HG02885 (cell line): ENCODE measurements around the gene DIS3L2.

Experiments
- ATAC-seq: cut with Tn5 transposase; IDR thresholded peaks from one replicate; pipeline ENCODE4 v1.9.1; 2021; ENCODE audit warnings: mild to moderate bottlenecking; ENCODE audit not compliant: unreplicated experiment, poor library complexity

The DIS3L2 gene

DNA sequence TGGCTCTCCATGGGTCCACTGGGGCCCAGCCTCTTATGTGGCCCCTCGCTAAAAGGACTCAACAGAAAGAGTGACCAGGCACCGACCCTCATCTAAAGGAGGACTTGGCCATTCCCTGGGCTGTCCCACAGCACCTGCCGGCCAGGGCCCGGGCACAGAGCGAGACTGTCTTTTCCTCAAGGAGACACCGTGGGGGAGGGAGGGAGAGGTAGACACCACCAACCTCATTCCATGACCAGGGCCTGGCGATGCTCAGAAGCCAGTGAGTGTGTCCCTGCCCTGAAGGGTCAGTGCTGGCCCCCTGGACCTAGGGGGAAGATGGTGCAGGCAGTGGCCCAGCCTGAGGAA lies 377.2 kb downstream of the DIS3L2 start:
- no peak for ATAC-seq

DNA sequence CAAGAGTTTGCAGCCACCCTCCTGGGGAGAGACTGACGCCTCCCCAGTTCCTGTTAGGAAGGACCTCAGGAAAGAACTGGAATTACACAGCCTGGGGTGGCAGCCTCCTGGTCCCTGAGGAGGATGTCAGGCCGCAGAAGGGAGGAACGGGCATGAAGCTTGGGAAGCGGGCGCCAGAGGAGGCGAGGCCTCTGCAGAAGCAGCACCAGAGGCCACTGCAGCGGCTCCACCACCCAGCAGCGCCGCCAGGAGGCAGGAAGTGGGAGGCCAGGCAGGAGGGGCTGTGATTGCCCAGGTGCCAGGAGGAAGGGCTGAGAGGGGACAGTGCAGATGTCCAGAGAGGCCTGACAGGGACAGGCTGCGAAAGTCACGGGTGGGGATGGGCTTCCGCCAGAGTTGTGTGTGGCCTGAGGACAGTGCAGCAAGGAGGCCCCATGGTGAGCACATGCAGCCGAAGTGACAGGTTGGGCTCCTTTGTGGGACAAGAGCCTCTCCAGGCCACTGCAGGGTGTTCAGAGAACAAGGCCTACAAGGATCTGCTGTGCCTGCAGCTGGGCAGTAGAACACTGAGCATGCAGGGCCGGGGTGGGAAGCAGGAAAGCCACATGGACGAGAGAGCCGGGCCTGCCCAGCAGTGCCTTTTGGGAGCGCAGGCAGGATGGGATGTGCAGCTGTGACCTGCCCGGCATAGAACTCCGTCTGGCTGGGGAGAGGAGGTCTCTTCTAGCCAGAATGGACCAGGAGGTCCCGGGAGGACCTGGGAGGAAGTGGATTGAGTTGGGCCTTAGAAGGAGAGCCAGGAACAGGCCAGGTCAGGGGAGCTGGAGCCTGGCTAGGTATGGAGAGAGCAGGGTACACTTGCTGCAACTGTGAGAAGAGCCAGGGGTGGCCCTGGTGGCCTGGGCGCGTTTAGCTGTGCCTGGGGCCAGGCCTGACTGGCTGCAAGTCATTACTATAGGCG lies 377.9 kb downstream of the DIS3L2 start:
- ATAC-seq = no peak

DNA sequence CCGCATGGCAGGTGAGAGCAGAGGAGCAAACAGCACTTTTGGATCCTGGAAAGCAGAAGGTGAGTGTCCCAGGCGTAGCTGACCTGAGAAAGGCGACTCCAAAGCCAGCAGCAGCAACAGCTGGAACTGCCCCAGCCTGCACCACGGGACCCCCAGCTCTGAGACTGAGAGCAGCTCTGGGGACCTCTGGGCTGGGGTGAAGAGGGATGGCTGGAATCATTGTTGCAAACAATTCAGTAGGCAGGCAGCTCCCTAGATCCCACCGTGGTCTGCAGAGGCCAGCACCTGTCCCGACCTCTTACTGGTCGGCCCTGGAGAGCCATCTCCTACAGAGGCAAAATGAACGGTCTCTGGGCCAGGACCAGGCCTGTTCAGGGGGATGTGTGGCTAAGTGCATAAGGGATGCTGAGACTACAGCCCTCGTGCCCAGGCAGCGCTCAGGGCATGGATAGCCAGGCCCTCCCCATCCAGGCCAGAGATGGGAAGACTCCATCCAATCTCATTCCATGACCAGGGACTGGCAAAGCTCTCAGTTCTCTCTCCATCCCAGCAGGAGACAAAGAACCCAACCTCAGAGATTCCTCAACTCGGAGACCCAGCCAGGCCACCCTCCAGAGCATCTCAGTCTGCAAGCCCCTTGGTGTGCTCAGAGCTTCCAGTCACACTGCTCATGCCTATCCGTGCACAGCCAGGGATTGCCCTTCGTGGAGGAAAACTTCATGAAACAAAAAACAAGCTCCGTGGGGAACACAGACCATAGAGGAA lies 378.8 kb downstream of the DIS3L2 start:
- no peak for ATAC-seq

DNA sequence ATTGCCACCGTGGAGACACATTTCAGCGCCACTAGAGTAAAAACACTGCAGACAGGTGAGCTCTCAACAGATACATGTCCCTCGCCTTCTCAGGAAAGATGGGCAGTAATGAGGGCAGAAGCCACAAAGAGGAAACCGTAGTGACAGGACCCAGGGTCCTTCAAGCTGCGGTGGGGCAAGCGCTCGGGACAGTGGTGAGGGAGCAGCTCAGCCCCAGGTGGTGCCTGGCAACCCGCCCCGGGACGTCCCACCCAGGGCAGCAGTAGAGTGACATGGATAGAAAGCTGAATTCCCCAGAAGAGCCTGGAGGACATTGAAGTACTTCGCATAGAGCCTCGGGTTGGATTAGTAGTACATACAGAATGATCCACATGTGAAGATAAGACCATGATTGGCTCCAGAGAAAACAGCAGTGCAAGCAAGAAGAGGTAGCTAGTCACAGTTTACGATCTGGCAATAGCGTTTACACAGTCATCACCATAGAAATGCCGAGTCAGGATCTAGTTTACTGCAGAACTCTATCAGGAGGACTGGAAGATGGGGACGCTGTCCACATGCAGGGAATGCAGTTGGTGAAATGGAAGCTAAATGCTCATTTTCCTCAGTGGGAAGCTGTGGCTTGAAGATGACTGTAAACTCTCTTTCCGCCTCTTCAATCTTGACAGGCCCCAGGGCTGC lies 379.7 kb downstream of the DIS3L2 start:
- ATAC-seq = no peak

DNA sequence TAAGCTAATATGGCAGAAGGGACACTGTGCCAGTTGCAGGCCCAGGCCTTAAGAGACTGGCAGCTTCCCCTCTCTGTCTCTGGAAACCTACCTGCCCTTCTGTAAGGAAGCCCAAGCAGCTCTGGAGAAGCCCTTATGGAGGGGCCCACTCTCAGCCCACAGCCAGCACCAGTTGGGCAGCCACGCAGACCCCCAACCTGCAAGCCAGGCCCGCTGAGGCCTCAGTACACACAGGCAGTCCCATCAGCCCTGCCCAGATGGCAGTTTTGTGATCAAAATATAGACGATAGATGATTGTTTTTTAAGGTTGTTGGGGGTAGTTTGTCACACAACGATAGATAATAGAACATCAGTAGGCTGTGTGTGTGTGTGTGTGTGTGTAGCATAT lies 380.2 kb downstream of the DIS3L2 start:
- no peak for ATAC-seq

DNA sequence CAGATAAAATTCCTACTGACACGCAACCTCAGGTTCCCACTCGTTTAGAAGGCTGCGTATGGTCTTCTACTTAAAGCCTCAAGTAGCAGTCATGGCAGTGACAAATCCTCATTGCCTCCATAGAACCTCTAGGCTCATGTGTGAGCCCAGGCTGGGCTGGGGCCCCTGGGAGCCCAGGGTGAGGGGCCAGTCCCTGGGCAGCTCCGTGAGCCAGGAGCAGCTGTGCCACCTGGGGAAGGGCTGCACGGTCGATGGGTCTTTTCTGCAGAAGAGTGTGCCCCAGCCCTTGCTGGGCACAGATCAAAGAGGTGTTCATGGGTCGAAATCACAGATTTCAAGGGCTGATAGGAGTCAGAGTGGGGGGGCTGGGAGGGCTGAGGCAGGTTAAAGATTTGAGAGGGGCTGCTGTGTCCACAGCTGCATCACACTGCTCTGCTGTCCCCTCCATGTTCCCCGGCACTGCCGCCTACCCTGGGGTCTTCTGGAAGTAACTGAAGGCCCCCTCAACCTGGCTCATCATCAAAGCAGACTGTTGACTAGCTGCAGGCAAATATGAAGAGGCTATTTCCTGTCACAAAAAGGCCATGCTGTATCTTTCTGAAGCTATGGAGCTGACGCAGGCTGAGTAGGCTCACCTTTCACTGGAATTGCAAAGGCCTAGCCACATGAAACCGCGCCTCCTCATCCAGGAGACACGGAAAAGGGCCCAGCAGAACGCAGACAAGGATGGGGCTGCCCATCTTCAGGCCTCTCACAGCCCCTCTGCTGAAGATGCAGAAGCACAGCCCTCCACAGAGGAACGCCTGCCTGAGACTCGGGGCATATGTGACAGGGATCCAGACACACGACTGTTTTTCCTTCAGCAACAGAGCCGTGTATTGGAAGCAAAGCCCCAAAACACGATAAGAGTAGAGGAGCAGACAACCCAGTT lies 381.4 kb downstream of the DIS3L2 start:
- ATAC-seq = no peak

DNA sequence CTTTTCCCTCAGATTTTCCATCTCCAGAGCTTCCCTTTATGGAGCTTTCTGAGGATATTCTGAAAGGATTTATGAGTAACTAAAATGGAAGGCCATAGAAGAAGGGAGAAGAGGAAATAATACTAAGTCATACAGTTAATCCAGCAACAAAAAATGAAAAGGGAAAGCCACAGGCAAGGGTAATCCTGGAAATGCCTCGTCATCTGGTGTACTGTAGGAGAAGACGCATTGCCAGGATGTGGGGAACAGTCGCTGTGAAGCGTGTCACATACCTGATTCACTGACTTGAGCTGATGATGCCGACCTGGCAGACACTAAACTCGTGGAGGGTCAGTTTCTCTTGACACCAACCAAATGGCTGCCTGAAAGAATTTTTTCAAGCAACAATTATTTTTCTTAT lies 382.3 kb downstream of the DIS3L2 start:
- no peak for ATAC-seq

DNA sequence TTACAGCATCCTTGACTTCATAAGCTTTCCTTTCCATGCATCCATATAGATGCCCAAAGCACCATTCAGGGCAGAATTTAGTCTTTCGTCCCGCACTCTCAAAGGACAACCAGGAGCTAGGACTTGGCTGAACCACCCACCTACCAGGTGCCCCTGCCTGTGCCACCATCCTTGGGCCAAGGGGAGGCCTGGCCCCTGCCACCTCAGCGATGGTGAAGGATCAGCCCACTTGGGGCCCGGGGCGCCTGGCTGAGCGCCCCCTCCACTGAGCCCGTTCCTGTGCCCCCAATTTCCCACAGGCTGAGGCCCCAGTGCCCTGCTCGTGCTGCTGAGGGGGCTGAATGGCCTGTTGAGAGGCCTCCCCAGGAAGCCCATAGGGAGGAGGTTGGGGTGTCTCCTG lies 383.7 kb downstream of the DIS3L2 start:
- ATAC-seq = no peak

DNA sequence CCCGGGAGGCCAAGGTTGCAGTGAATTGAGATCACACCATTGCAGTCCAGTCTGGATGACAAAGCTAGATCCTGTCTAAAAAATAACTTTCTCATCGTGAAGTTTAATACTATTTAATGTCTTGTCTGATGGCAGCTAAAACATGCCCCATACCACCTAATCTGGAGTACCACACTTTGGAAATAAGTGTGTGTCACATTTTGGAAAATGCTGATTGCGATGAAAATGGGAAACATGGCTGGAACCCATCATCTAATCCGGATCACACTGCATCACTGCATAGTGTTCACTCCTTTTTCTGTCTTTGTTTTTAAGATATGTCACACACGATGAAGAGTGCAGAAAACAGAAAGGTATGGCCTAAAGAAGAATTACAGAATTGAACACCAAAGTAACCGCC lies 385.9 kb downstream of the DIS3L2 start:
- no peak for ATAC-seq

DNA sequence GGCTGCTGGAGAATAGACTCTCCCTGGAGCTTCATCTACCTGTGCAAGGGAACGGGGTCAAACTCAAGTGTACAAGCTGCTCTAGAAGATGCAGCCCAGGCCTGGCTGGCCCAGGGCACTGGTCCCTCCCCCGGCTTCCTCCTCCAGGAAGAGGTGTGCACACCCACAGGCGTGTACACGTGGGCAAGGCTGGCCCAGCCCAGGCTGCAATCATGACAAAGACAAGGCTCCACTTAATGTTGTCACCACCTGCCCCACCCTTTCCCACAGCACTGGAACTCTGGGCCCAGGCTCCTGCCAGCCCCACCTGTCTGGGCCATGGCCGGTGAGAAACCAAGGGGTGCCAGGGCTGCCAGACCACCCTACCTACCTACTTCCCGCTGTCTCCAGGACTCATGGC lies 387.4 kb downstream of the DIS3L2 start:
- no peak for ATAC-seq

DNA sequence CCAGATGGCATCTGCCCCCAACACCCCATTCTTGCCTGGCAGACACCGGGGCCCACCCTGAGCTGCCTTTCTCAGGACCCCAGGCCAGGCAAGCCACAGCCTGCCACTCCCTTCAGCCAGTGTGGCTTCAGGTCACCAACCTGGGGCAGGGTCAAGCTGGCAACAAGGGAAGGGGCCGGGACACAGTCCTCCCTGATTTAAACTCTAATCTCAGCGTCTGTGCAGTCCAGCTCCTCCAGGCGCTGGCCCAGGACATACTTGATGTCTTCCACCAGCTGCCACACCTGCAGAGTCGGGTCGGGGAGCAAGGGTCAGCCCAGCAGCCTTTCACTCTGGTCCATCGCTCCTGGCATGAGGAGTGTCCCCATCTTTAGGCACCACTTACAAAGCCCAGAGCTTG lies 388.0 kb downstream of the DIS3L2 start:
- ATAC-seq = no peak

DNA sequence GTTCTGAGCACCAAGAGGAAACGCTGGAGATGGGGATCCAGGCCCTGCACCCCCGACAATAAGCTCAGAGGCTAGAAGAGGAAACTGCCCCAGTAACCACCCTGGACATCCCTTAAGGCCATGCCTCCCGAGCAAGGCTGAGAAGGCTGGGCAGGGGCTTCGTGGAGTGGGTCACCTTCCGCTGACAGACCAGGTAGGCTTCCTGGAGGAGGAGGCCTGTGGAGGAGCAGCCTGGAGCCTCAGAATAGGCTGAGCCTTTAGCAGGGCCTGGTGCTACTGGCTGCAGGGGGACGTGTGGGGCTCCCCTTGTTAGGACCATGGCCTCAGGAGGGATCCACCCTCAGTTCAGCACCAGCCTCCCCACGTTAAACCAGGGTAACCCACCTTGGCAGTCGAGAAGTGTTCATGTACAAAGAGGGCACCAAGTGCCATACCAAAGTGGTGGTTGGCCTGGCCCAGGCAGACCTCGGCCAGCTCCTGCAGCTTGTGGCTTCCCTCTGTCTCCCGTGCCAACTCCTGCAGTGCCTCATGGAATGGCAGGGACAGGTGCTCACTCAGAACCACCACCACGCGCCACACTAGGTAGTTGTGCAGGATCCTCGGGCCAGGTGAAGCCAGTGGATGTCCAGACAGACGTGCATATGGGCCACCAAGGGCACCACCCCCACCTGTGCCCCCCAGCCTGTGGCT lies 388.6 kb downstream of the DIS3L2 start:
- no peak for ATAC-seq

DNA sequence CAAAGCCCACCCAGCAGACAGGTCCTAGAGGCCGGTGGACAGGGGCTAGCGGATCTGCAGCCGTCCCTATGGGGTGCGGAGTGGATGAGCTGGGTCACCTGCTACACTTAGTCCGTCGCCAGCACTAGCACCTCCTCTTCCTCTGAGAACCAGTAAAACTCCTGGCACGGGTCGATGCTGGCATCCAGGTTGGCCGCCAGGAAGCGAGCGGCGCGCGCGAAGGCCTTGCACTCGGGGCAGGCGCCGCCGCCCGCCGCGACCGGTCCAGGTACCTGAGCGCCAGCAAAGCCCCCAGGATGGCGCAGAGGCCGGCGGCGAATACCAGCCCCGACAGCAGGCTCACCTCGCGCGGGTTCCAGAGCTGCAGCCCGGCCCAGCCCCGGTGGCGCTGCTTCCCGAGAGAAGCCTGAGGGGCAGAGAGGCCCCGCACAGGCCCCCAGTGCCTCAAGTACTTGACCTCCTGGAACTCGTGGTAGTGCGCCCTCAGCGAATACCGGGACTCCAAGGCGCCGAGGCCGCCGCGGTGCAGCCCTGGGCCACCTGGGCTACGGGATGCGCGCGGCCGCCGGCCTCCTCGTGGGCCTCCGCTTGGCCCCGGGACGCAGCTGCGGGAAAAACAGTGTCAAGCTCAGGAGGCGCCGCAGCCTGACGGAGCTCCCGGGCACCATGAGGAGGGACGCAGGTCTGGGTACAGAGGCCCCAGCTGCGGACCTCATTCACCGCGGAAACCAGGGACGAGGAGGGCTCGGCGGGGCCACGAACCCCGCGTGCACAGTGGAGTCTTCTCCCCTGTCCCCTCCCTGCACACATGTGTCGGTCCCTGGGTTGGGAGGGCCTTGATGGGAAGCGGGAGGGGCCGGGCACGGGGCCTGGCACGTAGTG lies 389.5 kb downstream of the DIS3L2 start:
- ATAC-seq = no peak

DNA sequence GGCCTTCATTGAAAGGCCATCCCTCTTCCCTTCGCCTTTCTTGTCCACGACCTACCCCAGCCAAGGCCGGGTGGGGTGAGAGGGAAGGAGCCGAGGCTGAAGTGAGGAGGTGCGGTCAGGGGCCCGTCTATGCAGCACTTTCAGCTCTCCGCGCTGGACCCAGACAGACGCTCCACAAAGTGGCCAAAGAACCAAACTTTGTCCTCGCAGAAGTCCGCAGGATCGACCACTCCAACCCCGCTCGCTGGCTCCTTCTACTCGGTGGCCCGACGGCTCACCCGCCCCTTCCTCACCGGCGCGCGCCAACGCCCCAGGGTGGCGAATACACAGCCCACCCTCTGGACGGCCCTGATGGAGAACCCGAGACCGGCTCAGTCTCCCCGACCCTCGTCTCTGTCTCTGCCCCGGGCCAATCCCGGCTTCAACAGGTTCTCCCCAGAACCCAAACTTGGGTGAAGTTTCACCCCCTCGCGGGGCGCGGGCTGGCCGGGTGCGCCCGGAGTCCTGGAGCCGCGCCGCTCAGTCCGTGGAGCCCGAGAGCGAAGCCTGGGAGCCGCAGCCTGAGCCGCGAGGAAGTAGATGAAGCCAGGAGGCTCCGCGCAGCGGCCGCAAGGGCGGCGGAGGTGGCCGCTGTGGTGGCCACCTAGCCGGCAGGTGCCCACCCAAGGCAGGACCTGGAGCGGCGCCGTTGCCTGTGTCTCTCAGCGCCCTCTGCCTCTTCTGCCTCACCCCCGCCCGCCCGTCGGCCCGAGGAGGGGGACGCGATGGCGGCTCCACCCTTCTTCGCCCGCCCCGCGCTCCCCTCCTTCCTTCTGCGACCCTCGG lies 390.4 kb downstream of the DIS3L2 start:
- ATAC-seq = no peak

DNA sequence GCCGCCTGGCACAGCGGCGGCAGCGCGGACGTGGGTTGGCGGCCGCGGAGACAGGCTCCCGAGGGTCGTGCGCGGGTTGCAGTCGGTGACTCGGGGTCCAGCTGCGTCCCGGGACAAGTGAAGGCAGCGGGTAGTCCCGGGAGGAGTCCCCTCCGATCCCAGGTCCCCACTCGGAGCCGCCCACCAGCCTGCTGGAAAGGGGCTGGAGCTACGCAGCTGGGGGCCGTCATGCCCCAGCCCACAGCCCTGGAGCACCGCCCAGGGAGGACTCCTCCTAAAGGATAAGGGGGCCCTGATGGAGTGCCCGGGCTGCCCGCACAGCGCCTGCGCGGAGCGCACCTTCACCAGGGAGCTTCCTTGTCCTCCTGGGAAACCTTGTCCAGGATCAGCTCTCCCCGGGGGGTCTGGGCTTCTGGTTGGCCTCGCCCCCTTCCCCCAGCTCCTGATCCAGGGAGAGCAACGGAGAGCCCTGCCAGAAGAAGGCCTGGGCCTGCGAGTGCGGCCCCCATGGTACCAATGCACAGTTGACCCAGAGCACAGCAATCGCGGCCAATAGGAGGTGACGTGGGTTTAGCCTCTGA lies 391.1 kb downstream of the DIS3L2 start:
- ATAC-seq = no peak

DNA sequence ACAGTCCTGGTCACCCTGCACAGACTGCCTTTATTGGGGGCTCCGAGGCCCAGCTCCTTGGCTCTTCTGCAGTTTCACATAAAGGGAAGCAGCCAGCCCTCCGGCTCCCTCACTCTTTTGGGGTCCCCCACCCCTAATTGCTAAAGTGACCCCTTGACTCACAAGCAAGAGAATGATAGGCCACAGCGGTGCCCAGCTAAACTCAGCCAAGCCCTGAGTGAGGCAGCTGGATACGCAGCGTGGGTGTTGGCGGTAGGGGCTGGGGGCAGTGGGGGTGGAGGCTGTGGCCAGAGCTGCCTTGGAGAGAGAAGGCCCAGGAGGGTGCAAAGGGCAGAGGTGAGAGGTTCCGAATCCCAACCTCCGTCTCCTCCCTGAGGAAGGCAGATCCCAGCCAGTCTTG lies 391.6 kb downstream of the DIS3L2 start:
- ATAC-seq = no peak

DNA sequence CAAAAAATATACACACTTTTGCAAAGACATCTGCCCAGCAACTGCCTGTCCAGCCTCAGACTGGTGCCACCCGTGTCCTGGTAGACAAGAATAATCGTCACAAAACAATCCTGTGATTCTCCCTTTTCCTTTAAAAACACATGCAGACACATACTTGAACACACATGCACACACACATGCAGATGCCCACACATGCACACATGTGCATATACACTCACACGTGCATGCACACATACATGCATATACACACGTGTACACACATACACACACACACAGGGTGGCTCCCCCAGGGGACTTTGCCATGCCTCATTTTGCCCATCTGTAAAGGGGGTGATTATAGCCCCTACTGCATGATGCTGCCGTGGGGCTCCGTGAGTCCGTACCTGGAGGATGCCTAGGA lies 392.1 kb downstream of the DIS3L2 start:
- no peak for ATAC-seq
